Measurements from ENCODE around the gene C4orf50.

Gene C4orf50

DNA sequence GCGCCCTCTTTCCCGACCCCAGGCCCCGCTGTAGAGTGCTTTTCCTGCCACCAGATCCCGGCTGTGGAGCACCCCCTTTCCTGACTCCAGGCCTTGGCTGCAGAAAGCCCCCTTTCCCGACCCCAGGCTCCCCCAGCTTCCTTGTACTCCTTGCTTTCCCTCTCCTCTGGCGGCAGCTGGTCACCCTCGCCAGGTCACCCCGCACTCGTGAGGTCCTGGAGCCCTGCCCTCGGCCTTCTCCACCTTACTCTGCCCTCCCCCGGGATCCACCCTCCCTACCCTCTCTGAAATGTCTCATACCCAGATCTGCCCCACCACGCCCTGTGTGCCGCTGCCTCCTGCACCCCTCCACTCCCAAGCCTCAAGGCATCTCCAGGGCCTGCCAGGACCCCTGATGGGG, 25.0 kb upstream of the C4orf50 start:
- DNase-seq (ENCODE audit: low read depth) = no peak

DNA sequence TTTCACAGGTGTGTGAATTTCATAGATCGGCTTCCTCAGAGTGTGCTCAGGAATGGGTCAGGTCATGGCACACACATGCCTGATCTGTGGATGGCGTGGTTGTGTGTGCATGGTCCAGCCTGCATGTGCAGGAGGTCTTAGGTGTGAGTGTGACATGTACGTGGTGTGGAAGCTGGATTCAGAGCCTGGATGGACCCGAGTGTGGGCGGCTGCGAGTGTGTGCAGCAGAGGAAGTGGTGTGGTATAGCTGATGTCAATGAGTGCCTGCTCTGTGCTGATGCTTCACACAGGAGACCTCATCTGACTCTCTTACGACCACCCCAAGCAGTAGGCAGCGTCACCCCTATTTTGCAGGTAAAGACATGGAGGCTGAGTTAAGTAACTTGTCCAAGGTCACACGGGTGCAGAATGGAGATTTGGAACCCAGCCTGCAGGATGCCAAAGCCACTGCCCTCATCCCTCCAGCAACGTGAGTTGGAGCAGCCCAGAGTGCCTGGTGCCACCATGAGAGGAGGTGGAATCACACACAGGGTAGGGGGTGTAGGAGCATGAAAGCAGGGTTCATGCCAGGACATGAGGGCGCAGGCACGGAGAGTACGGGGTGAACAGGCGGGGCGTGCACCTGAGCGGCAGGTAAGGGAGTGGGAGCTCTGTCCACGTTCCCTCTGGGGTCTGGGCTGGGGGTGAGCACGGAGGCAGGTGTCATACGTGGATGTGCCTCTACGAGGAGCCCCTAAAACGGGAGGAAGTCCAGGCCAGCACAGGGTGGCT, 24.2 kb upstream of the C4orf50 start:
- DNase-seq (ENCODE audit: low read depth) = no peak

DNA sequence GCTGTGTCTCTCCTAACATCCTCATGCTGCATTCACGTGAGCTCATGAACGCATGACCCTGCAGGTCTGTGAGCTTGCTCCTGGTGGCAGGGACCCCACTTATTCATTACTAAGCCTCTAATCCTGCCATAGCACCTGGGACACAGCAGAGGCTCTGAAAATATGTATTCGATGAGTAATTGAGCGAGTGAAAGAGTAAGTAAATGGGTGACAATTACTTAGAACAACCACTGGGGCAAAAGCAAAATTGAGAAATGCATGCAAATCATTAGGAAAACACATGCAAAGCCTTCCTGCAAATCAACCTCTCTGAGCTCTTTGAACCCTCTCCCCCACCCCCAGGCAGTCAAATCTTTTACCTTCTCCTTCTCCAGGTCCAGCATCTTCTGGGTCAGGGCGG, 23.6 kb upstream of the C4orf50 start:
- DNase-seq (ENCODE audit: low read depth) = no peak

DNA sequence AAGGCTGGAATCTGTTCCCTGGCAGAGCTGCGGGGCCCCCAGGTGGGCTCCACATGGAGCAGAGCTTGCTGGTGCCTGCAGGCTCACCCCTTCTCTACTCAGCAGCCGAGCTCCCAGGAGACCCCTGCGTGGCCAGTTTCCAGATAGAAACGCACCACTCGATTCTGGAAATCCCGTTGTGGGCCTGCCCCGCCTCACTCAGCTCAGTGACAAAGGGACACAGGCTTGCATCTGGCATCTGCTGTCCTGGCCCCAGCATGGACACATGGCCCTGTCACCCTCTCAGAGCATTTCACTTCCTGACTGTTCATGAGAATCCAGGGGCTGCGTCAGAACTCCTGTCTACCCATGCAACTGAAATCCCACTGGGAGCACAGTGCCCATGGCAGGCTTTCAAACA, 20.5 kb upstream of the C4orf50 start:
- no peak for DNase-seq (ENCODE audit: low read depth)

DNA sequence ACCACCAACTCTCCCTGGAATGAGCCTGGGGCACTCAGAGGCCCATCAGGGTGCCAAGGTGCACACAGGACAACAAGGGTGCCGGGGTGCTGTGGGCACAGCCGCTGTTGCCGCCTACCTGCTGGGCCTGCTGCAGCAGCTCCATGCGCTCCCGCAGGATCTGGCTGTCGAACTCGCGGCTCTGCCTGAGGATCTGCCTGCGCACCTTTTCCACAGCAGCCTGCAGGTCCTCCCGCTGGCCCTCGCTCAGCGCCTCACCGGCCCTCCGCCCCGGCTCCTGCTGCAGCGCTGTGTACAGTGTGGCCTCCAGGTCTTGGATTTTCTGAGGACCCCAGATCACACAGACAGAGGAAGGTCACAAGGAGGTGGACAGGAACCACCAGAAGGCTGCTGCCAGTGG, 17.6 kb upstream of the C4orf50 start:
- no peak for DNase-seq (ENCODE audit: low read depth)

DNA sequence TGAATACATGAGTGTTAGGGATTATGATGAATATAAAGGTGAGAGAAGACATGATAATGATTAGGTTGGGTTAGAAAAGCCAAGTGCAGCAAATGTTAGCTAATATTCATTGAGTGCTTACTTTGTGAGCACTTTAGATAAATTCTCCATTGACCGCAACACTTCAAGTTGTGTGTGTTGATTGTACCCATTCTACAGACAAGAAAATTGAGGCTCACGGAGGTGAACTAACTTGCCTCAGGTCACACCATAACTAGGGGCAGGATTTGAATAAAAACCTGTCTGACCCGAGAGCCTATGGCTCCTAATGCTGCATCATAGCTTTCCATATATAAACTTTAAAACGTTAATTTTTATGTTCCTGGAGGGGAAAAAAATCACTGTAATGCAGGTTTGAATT, 15.2 kb upstream of the C4orf50 start:
- DNase-seq (ENCODE audit: low read depth) = no peak

DNA sequence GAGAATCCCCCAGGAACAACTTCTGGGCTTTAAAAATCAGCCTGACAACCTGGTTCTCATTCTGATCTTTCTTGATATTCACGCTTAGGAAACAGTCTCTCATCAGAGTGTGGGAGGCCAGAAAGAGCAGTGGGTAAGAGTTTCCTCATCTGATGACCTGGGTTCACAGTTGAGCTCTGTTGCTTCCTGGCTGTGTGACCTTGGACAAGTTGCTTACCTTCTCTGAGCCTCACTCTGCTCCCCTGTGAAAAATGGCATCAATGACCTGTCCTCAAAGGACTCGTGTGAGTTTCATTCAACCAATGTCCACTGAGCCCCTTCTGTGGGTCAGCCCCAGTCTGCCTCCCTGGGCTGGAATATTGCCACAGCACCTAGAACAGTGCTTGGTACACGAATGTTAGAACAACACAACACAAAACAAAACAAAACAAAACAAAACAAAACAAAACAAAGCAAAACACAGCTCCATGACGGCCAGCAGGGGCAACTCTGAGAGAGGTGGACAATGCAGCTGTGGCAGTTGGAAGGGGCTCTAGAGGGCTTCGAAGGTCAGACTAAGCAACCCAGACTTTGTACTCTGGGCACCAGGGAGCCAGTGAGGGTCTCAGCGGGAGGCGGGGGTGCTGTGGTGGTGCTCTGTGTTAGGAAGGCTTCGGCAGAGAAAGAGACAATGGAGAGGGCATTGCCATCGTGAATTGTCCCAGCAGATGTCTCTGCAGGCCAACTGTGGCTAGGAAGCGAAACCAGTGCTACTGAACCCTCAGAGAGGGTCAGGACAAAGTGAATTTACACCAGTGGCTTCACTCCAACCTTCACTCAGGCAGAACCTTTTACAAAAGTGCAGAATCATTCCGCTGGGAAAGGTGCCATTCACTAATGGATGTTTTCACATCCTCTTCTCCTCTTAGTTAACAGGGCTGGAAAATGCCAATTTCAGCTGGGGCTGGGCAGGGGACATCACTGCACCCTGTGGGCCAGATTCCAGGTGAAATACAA, 14.3 kb upstream of the C4orf50 start:
- DNase-seq (ENCODE audit: low read depth) = no peak

DNA sequence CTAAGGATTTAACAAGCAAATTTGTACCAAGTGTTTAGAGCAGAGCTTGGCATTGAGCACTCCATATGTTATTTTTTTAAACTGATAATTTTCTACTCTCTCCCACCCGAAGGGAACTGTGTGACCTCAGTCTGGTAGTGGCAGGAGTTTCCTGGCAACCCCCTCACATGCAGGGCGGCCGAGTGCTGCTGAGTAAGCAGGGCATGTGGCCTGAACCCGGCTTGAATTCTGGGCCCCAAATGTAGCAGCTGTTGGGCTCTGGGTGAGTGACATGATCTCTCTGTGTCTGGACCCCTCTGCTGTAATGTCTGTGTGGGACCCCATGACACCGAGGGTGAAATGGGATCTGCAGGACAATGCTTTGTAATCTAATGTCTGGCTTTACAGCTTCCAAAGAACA, 13.6 kb upstream of the C4orf50 start:
- no peak for DNase-seq (ENCODE audit: low read depth)

DNA sequence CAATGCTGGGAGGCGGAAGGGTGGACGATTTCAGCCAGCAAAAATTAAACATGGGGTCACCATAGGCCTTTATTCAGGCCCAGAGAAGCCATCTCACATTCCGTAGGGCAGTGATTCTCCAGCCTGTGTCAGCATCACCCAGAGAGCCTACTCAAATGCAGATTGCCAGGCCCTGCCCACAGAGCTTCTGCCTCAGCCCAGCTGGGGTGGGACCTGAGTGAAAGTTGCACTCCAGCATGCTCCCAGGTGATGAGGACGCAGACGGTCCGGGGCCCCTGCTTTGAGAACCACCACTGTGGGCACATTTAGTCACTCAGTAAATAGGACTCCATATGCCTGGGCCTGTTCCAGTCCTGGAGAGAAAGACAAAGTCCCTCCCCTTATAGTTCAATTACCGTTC, 12.4 kb upstream of the C4orf50 start:
- no peak for DNase-seq (ENCODE audit: low read depth)

DNA sequence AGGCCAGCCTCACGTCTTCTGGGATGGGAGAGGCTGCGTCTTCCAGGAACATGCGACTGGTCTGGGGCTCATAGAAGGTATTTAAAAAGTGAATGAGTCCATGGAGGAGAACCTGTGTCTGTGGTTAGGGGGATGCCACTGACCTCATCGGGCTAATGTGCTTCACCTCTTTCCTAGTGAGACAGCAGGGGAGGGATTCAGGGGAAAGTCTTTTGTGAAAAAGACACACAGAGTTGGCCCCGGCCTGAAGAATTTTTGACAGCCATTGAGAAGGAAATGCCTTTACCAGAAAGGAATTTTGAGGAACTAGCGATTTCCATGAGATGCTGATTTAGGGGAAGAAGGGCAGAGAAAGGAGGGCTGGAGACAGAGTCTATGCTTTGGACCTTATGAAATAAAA, 11.0 kb upstream of the C4orf50 start:
- DNase-seq (ENCODE audit: low read depth) = no peak

DNA sequence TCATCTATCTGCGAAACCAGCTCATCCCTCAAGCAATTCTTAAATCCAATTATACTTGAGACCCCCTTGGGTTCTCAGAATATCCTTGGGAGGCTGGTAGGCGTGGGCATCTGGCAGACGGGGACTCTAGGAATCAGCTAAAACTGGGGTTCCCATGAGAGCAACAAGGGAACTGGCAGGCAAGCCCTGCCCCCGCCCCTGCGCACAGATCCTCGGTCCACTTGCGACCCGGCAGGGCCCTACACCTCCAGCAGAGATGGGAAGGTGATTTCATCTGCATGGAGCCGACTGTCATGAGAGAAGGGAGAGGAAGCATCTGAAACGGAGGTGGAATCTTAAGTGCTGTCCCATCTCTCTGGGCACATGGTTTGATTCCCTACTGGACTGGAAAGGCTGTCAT, 9.9 kb upstream of the C4orf50 start:
- DNase-seq (ENCODE audit: low read depth) = no peak

DNA sequence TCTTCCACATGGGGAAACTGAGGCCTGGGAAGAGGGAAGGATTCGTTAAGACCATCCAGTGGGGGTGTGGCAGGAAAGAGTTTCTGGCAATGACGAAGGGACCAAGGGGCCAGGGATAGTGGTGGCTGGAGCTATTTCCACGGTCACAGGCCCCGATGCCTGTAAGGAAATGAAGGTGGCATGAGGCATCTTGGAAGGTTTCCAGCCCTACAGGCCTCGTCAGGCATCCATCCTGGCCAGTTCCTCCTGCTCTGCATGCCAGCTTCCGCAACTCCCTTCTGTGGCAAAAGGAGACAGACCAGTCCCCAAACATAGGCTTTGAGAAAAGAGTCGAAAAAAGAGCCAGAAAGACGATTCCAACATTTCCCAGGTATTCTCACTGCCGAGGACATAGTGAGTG, 9.2 kb upstream of the C4orf50 start:
- DNase-seq (ENCODE audit: low read depth) = no peak

DNA sequence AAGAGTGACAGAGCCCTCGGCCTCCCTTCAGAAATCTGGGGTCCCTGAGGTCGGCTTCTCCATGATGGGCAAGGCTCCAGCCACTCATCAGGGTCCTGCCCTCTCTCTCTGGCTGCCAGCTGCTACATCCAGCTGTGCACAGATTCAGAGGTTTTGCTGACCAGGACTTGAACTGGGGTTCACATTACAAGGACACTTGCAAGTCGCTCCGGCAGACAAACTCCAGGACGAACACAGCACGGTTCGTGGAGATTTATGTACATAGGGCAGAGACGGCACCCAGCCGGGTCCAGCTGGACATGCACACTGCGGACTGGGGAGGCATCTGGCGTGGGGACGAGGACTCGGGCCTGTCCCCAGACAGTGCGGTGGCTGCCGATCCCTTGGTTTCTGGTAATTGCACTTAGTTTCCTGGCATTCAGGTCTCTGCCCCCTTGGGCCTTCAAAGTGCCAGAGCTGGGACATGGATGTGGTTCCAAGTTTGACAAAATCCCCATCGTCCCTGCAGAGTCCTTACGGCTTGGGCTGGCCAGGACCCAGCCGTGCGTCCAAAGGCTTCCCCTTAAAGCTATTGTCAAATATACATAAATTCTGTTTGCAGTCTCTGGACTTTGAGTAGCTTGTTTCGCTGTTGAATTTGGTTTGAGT, 6.2 kb upstream of the C4orf50 start:
- DNase-seq (ENCODE audit: low read depth) = no peak

DNA sequence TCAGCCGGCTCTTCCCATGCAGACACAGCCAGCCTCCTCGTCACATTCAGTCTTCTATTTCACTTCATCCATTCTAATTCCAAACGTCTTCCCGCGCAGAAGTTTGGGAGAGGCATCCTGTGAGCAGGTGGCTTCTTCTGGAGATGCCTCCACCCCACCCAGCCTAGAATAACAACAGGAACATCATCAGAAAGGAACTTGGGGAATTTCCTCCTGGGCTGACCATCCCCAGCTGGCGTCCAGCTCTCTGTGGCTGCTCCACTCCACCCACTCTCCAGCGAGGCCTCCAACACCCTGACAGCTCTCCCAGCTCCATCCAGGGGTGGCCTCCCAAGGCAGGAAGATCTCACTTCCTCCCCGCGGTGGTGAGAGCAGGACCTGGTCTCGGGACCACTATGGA, 5.5 kb upstream of the C4orf50 start:
- no peak for DNase-seq (ENCODE audit: low read depth)

DNA sequence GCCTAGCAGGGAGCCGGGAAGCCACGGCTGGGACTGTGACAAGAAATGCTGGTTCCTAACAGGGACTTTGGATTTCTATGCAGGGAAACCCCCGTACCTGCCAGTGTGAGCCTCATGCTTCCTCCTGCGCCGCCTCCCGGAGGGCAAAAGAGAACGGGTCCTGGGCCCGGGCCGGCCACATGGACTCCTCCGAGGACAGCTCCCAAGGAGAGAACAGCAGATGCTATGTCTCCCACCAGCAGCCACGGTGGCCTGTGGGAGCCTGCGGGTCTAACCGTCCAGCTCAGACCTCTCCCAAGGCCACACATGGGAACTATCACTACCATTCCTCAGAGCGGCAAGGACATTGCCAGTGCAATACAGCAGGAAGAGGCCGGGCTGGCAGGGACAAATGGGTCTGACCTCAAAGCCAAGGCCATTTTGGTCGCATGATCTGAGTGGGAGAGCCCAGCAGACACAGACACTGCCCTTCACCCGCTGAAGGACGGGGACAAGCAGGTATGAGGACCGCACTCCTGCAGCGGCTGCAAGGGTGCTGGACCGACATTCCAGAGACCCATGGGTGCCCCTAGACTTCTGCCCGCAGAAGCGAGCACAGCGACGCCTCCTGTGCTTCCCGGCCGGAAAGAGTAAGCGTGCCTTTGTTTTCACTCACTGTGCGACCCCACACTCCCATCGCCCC, 4.5 kb upstream of the C4orf50 start:
- DNase-seq (ENCODE audit: low read depth) = no peak

DNA sequence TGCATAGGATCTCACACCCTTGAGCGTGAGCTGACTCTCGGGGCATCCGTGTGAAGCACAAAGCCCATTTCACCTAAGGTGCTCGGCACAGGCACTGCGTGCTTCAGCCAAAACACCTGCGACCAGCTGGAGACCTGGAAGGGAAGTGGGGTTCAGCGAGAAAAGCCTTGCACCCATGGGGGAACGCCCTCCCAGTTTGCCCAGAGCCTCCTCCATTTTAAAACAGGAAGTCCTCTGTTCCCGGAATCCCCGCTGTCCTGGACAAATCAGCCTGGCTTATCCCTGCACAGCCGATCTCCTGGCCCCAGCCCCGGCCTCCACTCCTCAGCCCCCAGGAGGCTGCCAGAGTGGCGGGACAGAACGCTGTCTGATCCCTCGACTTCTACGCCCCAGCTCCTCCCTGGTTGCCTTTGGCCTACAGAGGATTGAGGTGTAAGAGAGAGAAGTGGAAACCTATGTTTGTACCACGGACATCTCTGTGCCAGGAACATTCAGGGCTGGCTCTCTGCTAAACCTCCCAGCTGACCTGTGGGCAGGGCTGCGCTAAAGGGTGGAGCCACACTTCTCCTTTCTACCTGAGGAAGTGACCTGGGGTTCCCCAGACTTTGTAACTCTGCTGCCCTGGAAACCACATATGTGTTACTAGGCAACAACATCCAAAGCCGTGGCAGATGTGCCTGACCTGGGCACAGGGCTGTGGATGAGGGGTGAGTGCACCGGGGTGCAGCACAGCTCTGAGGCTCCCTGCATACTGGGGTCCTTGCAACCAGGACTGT, 3.8 kb upstream of the C4orf50 start:
- no peak for DNase-seq (ENCODE audit: low read depth)

DNA sequence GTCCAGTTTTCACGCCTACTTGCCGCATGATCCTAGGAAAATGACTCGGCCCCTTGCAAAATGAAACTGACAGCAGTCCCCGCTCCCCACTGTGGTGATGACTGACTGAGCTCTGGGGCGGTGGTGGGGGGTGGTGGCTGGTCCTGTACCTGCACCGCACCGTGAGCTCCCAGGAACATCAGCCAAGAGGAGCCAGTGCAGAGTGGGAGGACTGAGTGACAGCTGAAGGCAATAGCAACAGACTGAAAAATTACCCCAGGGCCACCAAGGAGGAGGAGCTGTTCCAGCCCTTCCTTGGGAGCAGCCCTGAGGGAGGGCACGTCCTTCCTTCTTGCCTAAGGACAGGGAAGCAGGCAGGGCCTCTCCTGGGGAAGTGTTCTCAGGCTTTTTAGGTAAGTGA, 2.4 kb upstream of the C4orf50 start:
- DNase-seq (ENCODE audit: low read depth) = no peak

DNA sequence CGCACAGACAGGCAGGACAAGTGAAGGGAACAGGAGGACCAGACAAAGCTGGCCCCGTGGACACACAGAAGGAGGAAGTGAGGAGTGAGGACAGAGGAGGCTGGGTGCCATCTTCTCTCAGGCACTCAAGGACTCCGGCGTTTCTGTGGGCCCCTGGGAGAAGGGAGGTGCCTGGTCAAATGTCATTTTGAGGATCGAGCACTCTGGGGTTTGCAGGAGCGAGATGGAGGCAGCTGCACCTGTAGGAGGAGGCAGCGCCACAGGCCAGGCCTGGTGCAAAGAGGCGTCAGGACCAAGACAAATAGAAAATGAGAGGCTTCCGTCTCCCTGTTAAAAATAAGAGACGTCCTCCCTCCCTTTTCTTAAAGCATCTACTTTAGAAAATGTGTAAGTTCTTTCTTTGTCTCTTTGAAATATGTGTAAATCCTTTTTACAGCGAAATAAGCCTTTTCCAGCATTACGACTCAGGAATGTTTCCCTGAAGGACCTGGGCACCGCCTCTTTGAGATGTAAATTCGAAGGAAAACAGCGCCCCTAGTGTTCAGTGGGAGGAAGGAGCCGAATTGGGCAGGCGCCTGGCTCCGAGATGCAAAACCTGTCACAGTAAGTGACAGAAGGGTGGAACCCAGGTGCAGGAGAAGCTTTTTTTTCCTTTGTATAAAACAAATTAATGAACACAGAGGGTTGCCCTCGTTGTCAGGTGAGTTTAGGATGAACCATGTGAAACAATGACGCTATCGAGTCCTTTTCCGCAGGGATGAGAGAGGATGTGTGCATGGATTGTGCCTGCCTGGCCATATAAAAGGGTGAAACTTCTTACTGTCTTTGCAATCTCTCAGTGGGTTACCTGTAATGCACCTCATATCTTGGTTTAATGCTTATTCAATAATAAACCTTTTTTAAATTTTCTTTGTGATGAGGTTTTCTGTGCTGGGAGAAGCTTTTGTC, 1.4 kb upstream of the C4orf50 start:
- peak; percentile 8 for DNase-seq (ENCODE audit: low read depth)

DNA sequence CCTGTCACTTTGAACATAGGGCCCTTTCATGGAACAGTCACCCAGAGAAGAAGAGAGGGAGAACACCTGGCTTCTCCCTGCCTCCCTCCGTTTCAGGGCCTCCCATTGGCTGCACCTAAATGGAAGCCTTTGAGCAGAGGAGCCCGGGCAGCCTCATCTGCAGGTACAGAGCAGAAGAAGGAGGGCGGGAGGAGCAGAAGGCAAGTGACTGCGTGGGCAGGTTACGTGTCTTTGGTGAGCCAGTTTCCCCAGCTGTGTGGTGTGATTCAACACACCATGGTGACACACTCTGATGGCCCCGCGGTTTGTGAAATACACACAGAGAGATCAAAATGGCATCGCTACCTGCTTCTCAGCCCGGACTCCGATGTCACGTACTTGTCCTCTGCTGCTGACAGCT, 431 bp downstream of the C4orf50 start:
- DNase-seq (ENCODE audit: low read depth) = no peak

DNA sequence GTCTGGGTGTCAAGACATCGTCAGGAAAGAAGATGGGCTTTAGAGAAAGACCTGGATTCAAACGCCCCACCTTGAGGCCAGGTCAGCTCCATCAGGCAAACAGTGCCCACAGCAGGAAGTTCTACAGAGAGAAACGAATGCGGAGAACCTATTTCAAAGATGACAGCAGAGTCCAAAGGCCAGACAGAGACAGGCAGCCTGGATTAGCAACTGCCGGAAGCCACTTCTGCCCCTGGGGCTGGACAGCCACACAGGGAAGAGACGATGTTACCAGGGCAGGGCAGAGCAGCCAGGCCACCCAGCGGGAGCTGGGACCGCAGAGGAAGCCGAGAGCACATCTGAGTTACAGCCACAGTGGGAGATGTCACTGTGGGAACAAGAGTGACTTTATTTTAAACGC, 1.2 kb downstream of the C4orf50 start:
- no peak for DNase-seq (ENCODE audit: low read depth)

All from GM04504 (cell line).